Stimulated activated naive CD8-positive, alpha-beta T cell treated with anti-CD3 and anti-CD28 coated beads, Interleukin-15, amount 100 ng/mL, for 72 hours (primary cell): ENCODE measurements around the gene SEZ6L.

Source experiments
- ATAC-seq: fragments of 150-1000 bp; cut with Tn5 transposase; 2 replicates; pipeline ENCODE4 v1.10.0; 2021; ENCODE audit warnings: mild to moderate bottlenecking, moderate library complexity
- DNase-seq, 2 donors: peaks; one replicate each; pipeline ENCODE4 v3.0.0; 2021 to 2022
- H3K27ac Mint-ChIP-seq, 2 donors: one replicate each; pipeline ENCODE4 v1.8.0; 2022; ENCODE audit warnings: mild to moderate bottlenecking in 2 of 2, mixed read lengths in 2 of 2, moderate library complexity in 2 of 2
- H3K27me3 Mint-ChIP-seq: one replicate; pipeline ENCODE4 v1.8.0; 2022; ENCODE audit warnings: mixed read lengths
- H3K4me1 Mint-ChIP-seq: one replicate; pipeline ENCODE4 v1.8.0; 2022; ENCODE audit warnings: mild to moderate bottlenecking, mixed read lengths
- H3K4me3 Mint-ChIP-seq, 2 donors: one replicate each; pipeline ENCODE4 v1.8.0; 2022; ENCODE audit warnings: mild to moderate bottlenecking in 2 of 2, mixed read lengths in 2 of 2, moderate library complexity in 1 of 2
- H3K9me3 Mint-ChIP-seq, 2 donors: one replicate each; pipeline ENCODE4 v1.8.0; 2022; ENCODE audit warnings: mixed read lengths in 2 of 2

SEZ6L gene

GRCh38 chr22:26414347-26414746 lies 245.1 kb downstream of the SEZ6L start:
- Mint-ChIP-seq H3K27ac (no peak overlapping the region), H3K4me1 (no peaks in the 10 kb centered on the region), H3K4me3 (no peak overlapping the region), H3K9me3 (no peaks in the 10 kb centered on the region), H3K27me3 (peaks cover 14% of the 10 kb centered on the region)
- ATAC-seq (no peak), DNase-seq (no peak)

GRCh38 chr22:26416256-26416655 lies 247.0 kb downstream of the SEZ6L start:
- H3K27me3 Mint-ChIP-seq = peaks cover 8% of the 10 kb centered on the region
- no peak overlapping the region for H3K27ac Mint-ChIP-seq
- H3K4me3 Mint-ChIP-seq = no peak overlapping the region
- no peaks in the 10 kb centered on the region for H3K9me3 Mint-ChIP-seq
- no peaks in the 10 kb centered on the region for H3K4me1 Mint-ChIP-seq
- DNase-seq = no peak
- ATAC-seq = no peak

- Mint-ChIP-seq H3K4me3 (no peak overlapping the region), H3K27ac (no peak overlapping the region), H3K4me1 (no peaks in the 10 kb centered on the region), H3K9me3 (no peaks in the 10 kb centered on the region), H3K27me3 (peaks cover 8% of the 10 kb centered on the region)
- ATAC-seq (no peak), DNase-seq (no peak)
These were observed 247.5 kb downstream of the SEZ6L start for GRCh38 chr22:26416670-26417276.

- H3K9me3 Mint-ChIP-seq = peaks cover 0 to 2% of the 10 kb centered on the region in 2 donors
- DNase-seq = no peak
- H3K27me3 Mint-ChIP-seq = peaks cover 8% of the 10 kb centered on the region
- H3K4me1 Mint-ChIP-seq = no peaks in the 10 kb centered on the region
- no peak overlapping the region for H3K4me3 Mint-ChIP-seq
- ATAC-seq = no peak
- no peak overlapping the region for H3K27ac Mint-ChIP-seq
These were observed 248.1 kb downstream of the SEZ6L start for GRCh38 chr22:26417406-26417805.

GRCh38 chr22:26418620-26419019 lies 249.4 kb downstream of the SEZ6L start:
- no peak for ATAC-seq
- peaks cover 0 to 12% of the 10 kb centered on the region in 2 donors for H3K9me3 Mint-ChIP-seq
- H3K27ac Mint-ChIP-seq = no peak overlapping the region
- H3K27me3 Mint-ChIP-seq = peaks cover 8% of the 10 kb centered on the region
- DNase-seq = no peak
- no peak overlapping the region for H3K4me3 Mint-ChIP-seq
- no peaks in the 10 kb centered on the region for H3K4me1 Mint-ChIP-seq

- H3K4me1 Mint-ChIP-seq = peaks cover 41% of the 10 kb centered on the region
- no peak for ATAC-seq
- peak overlapping the region; percentile 56 to 81 for H3K4me3 Mint-ChIP-seq
- DNase-seq = no peak
- peak overlapping the region; percentile 72 to 95 for H3K27ac Mint-ChIP-seq
- peaks cover 0 to 19% of the 10 kb centered on the region in 2 donors for H3K9me3 Mint-ChIP-seq
- H3K27me3 Mint-ChIP-seq = peaks cover 8% of the 10 kb centered on the region
These were observed 257.7 kb downstream of the SEZ6L start for GRCh38 chr22:26426924-26427323.

GRCh38 chr22:26428515-26429457 lies 259.5 kb downstream of the SEZ6L start, which contains the start of gene ASPHD2:
Gene ASPHD2, plus strand, starts transcription at chr22:26429260. Its CDS starts 4,356 bp downstream, at chr22:26433616.
- Mint-ChIP-seq H3K4me1 (peaks cover 58% of the 10 kb centered on the region), H3K27me3 (peaks cover 8% of the 10 kb centered on the region), H3K27ac (peak within 1 kb of the TSS; percentile 93 to 97), H3K9me3 (peaks cover 0 to 5% of the 10 kb centered on the region in 2 donors), H3K4me3 (peak within 1 kb of the TSS; percentile 89 to 97)
- DNase-seq = peak; percentile 86 to 88
- peak; percentile 88 for ATAC-seq

GRCh38 chr22:26429458-26430286 lies 260.4 kb downstream of the SEZ6L start:
- Mint-ChIP-seq H3K9me3 (no peaks in the 10 kb centered on the region), H3K4me1 (peaks cover 62% of the 10 kb centered on the region), H3K27ac (peak overlapping the region; percentile 88 to 91), H3K27me3 (peaks cover 8% of the 10 kb centered on the region), H3K4me3 (peak overlapping the region; percentile 86 to 87)
- peak; percentile 18 for ATAC-seq
- peak in 1 of 2 donors; percentile 15 for DNase-seq

- DNase-seq (peak; percentile 21 to 22), ATAC-seq (no peak)
- Mint-ChIP-seq H3K9me3 (no peaks in the 10 kb centered on the region), H3K4me1 (peaks cover 71% of the 10 kb centered on the region), H3K27me3 (peaks cover 8% of the 10 kb centered on the region), H3K27ac (peak overlapping the region in 1 of 2 donors; percentile 6), H3K4me3 (peak overlapping the region; percentile 86 to 87)
These were observed 261.3 kb downstream of the SEZ6L start for GRCh38 chr22:26430600-26430999.

GRCh38 chr22:26431261-26431995 lies 262.2 kb downstream of the SEZ6L start:
- H3K27me3 Mint-ChIP-seq = peaks cover 8% of the 10 kb centered on the region
- peaks cover 79% of the 10 kb centered on the region for H3K4me1 Mint-ChIP-seq
- DNase-seq (no peak), ATAC-seq (no peak)
- peak overlapping the region; percentile 86 to 87 for H3K4me3 Mint-ChIP-seq
- peak overlapping the region in 1 of 2 donors; percentile 71 for H3K27ac Mint-ChIP-seq
- H3K9me3 Mint-ChIP-seq = no peaks in the 10 kb centered on the region

GRCh38 chr22:26432619-26433311 lies 263.5 kb downstream of the SEZ6L start:
- Mint-ChIP-seq H3K4me1 (peaks cover 80% of the 10 kb centered on the region), H3K4me3 (peak overlapping the region; percentile 86 to 87), H3K27ac (peak overlapping the region; percentile 55 to 80), H3K9me3 (no peaks in the 10 kb centered on the region), H3K27me3 (no peaks in the 10 kb centered on the region)
- DNase-seq (peak in 1 of 2 donors; percentile 23), ATAC-seq (no peak)
